Astrocyte (in vitro differentiated cells and primary cell): ENCODE results near the gene FZD10. TPM values are rescaled to one million over a fixed set of nuclear protein-coding genes. Genes with fewer than 3 reads are reported as not detected.

Experiments used
- DNase-seq: peaks from one replicate; pipeline ENCODE4 v3.0.0-alpha.2; 2010; ENCODE audit warnings: low read depth
- FAIRE-seq: peaks from 2 replicates; lab custom pipeline; 2011; peaks lifted over from hg19 to GRCh38; lab: Jason Lieb, UNC
- H2AFZ ChIP-seq: 2 replicates; pipeline ENCODE4 v1.6.0; 2012; ENCODE audit warnings: low read depth, low read length, inconsistent platforms
- H3K27ac ChIP-seq: 2 replicates; pipeline ENCODE4 v1.5.1; 2011; ENCODE audit warnings: low read depth, low read length, inconsistent platforms
- H3K27me3 ChIP-seq: 2 replicates; pipeline ENCODE4 v1.6.0; 2011; ENCODE audit warnings: low read length, inconsistent platforms; ENCODE audit not compliant: insufficient read depth
- H3K36me3 ChIP-seq: 2 replicates; pipeline ENCODE4 v1.5.1; 2011; ENCODE audit warnings: low read length, inconsistent platforms; ENCODE audit not compliant: insufficient read depth
- H3K4me1 ChIP-seq: 2 replicates; pipeline ENCODE4 v1.5.1; 2011; ENCODE audit warnings: low read length, inconsistent platforms; ENCODE audit not compliant: insufficient read depth
- H3K4me2 ChIP-seq: 2 replicates; pipeline ENCODE4 v1.6.0; 2012; ENCODE audit warnings: low read length, inconsistent platforms
- H3K4me3 ChIP-seq: 2 replicates; pipeline ENCODE4 v1.5.1; 2011; ENCODE audit warnings: low read depth, mild to moderate bottlenecking, low read length, inconsistent platforms; ENCODE audit not compliant: insufficient read depth
- H3K79me2 ChIP-seq: 2 replicates; pipeline ENCODE4 v1.6.0; 2012; ENCODE audit warnings: mild to moderate bottlenecking, low read length, inconsistent platforms; ENCODE audit not compliant: insufficient read depth
- H3K9ac ChIP-seq: 2 replicates; pipeline ENCODE4 v1.6.0; 2012; ENCODE audit warnings: mild to moderate bottlenecking, low read length, inconsistent platforms
- H3K9me3 ChIP-seq: 2 replicates; pipeline ENCODE4 v1.5.1; 2012; ENCODE audit warnings: low read depth, mild to moderate bottlenecking, low read length, inconsistent platforms; ENCODE audit not compliant: insufficient read depth
- H4K20me1 ChIP-seq: 2 replicates; pipeline ENCODE4 v1.6.0; 2012; ENCODE audit warnings: low read length, inconsistent platforms; ENCODE audit not compliant: insufficient read depth
- H3K27ac Mint-ChIP-seq: one replicate; pipeline ENCODE4 v1.8.0; 2021; ENCODE audit warnings: mild to moderate bottlenecking, mixed read lengths; ENCODE audit not compliant: unreplicated experiment
- H3K27me3 Mint-ChIP-seq: one replicate; pipeline ENCODE4 v1.8.0; 2021; ENCODE audit warnings: low read depth, mixed read lengths; ENCODE audit not compliant: unreplicated experiment
- H3K36me3 Mint-ChIP-seq: one replicate; pipeline ENCODE4 v1.8.0; 2021; ENCODE audit warnings: low read depth, mixed read lengths; ENCODE audit not compliant: unreplicated experiment
- H3K4me1 Mint-ChIP-seq: one replicate; pipeline ENCODE4 v1.8.0; 2021; ENCODE audit warnings: low read depth, mixed read lengths; ENCODE audit not compliant: unreplicated experiment
- H3K4me3 Mint-ChIP-seq: one replicate; pipeline ENCODE4 v1.8.0; 2021; ENCODE audit warnings: mild to moderate bottlenecking, moderate library complexity, mixed read lengths; ENCODE audit not compliant: unreplicated experiment
- H3K9me3 Mint-ChIP-seq: one replicate; pipeline ENCODE4 v1.8.0; 2021; ENCODE audit warnings: mild to moderate bottlenecking, mixed read lengths; ENCODE audit not compliant: unreplicated experiment
- EZH2 ChIP-seq: IDR thresholded peaks from 2 replicates; pipeline ENCODE4 v1.6.1; 2012; ENCODE audit warnings: mild to moderate bottlenecking, low read length, inconsistent platforms; ENCODE audit not compliant: insufficient read depth
- total RNA-seq: library from RNA; stranded (reverse); gene quantifications from 2 replicates; pipeline ENCODE4 v1.2.1, GENCODE V29; 2021
- TF ChIP-seq, protein P1 (sequence below): IDR thresholded peaks from 2 replicates; pipeline ENCODE4 v1.5.1; 2011; ENCODE audit warnings: low read depth, mild to moderate bottlenecking, inconsistent platforms, low read length, moderate library complexity; ENCODE audit not compliant: insufficient read depth

The FZD10 gene
- total RNA-seq, 1 donor from 2014 or later, result not detected

DNA sequence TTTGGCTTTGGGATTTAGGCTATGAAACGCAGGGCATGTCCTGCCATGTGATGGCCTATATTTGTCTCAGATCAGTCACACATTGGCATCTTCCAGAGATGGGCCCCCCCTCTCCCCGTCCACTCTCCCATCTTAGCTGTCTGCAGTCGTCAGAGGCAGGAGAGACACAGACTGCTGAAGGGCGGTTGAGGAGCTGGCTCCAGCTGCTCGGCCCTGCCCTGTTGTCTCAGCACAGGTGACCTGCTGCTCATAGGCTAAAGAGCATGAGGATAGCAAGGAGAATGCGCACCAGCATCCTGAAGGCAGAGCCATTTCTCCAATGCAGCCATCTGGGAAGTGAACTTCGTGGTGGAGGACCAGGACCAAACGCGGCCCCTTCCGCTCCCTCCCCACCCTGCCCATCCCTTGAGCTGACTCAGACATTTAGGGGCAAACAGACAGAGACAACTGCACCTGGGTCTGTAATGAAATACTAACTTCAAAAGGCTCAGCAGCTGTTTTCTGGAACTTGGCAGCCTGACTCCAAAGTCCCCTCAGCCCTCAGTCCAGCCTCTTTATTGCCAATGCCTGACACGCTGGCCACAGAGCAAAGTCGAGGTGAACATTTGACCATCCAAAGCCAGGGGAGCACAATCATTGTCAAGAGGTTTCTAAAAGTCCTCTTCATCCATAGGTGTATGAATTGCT, 22.3 kb downstream of the FZD10 start:
- H3K9ac ChIP-seq, result no peak overlapping the region
- TF ChIP-seq, protein P1, sequence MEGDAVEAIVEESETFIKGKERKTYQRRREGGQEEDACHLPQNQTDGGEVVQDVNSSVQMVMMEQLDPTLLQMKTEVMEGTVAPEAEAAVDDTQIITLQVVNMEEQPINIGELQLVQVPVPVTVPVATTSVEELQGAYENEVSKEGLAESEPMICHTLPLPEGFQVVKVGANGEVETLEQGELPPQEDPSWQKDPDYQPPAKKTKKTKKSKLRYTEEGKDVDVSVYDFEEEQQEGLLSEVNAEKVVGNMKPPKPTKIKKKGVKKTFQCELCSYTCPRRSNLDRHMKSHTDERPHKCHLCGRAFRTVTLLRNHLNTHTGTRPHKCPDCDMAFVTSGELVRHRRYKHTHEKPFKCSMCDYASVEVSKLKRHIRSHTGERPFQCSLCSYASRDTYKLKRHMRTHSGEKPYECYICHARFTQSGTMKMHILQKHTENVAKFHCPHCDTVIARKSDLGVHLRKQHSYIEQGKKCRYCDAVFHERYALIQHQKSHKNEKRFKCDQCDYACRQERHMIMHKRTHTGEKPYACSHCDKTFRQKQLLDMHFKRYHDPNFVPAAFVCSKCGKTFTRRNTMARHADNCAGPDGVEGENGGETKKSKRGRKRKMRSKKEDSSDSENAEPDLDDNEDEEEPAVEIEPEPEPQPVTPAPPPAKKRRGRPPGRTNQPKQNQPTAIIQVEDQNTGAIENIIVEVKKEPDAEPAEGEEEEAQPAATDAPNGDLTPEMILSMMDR, result no peak
- TF ChIP-seq EZH2, result no peak
- H3K27me3 ChIP-seq, result no peaks in the 10 kb centered on the region
- H4K20me1 ChIP-seq, result no peaks in the 10 kb centered on the region
- Mint-ChIP-seq H3K27ac (no peak overlapping the region), H3K4me3 (no peak overlapping the region), H3K36me3 (no peaks in the 10 kb centered on the region), H3K27me3 (no peaks in the 10 kb centered on the region), H3K4me1 (no peaks in the 10 kb centered on the region), H3K9me3 (peaks cover 16% of the 10 kb centered on the region)
- DNase-seq, result no peak
- no peak for FAIRE-seq
- H3K36me3 ChIP-seq, result no peaks in the 10 kb centered on the region
- H3K4me2 ChIP-seq, result no peak overlapping the region
- no peaks in the 10 kb centered on the region for H3K79me2 ChIP-seq
- peaks cover 7% of the 10 kb centered on the region for H3K9me3 ChIP-seq
- H2AFZ ChIP-seq, result no peak overlapping the region
- no peak overlapping the region for H3K4me3 ChIP-seq
- no peaks in the 10 kb centered on the region for H3K4me1 ChIP-seq
- H3K27ac ChIP-seq, result no peak overlapping the region

DNA sequence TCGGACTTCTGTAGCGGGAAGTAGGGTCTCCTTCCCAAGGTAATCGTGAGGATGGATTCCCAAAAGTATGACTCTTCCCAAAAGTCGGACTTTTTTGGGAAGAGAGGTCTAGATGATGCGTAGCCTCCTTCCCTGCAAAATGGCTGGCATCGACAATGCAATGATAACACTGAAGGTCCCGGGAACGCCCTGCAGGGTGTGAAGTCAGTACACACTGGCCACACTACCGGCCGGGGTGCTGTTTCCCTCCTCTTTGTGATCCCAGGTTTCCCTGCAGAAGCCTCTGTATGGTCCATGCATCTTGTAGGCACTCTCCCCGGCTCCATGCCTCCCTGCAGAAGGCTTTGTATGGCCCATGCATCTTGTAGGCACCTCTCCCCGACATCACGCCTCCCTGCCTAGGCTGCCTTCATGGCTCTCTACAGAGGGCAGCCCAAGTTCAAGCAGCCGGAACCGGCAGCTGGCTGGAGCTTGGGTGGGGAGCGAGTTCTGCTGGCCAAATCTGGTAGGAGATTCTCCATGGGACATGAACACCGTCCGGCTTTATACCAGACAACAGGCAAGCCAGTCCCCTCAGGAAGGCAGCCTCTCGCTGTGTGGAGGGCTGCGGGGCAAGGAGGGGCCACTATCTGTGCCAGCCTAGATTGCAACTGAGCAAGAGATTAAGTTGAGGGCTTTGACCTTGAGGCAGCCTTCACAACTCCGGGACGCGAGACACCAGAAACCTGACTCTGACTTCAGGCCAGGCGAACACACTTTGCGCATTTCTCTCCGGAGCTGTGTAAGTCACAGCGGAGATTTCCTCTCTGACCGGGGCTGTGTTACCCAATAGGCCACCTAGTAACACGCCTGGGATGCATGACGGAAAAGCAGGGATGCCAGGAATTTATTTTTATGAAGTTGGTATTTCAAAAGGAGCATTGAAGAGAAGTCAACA, 23.5 kb downstream of the FZD10 start:
- no peak for FAIRE-seq

More for the DNA sequence above, 23.5 kb downstream of the FZD10 start:
- Mint-ChIP-seq H3K9me3 (peaks cover 16% of the 10 kb centered on the region), H3K27ac (no peak overlapping the region), H3K27me3 (no peaks in the 10 kb centered on the region), H3K36me3 (no peaks in the 10 kb centered on the region), H3K4me3 (no peak overlapping the region), H3K4me1 (no peaks in the 10 kb centered on the region)
- no peak overlapping the region for H3K27ac ChIP-seq
- no peaks in the 10 kb centered on the region for H3K79me2 ChIP-seq
- H3K4me1 ChIP-seq, result no peaks in the 10 kb centered on the region
- H4K20me1 ChIP-seq, result no peaks in the 10 kb centered on the region
- H3K4me2 ChIP-seq, result no peak overlapping the region
- H3K9me3 ChIP-seq, result peaks cover 7% of the 10 kb centered on the region
- no peak overlapping the region for H2AFZ ChIP-seq
- H3K4me3 ChIP-seq, result no peak overlapping the region
- DNase-seq, result no peak
- no peaks in the 10 kb centered on the region for H3K27me3 ChIP-seq
- no peak overlapping the region for H3K9ac ChIP-seq
- TF ChIP-seq, protein P1, result no peak
- no peak for TF ChIP-seq EZH2
- no peaks in the 10 kb centered on the region for H3K36me3 ChIP-seq
